Adrenal gland (tissue), 5 donors: Measurements from ENCODE around the gene LRP1.

Experiments used
- POLR2A ChIP-seq, 2 donors: fragments of 450-650 bp; IDR thresholded peaks; one replicate each; pipeline ENCODE4 v1.6.1; 2017; ENCODE audit warnings: antibody characterized with exemption in 2 of 2, mild to moderate bottlenecking in 2 of 2, moderate library complexity in 1 of 2
- TF ChIP-seq, protein P1 (sequence below), 6 experiments: fragments of 450-650 bp in 4 of 6; fragments of 200-600 bp in 2 of 6; sonication (generic) in 1 of 6; IDR thresholded peaks; 1 replicate in 5 of 6; 2 replicates in 1 of 6; pipeline versions ENCODE4 v1.5.1 to v1.8.0; 2016 to 2021; ENCODE audit warnings: antibody characterized with exemption in 6 of 6, mild to moderate bottlenecking in 2 of 6, moderate library complexity in 1 of 6
- donor health status: DM: no; HTN: no; CAD: no.

DNA sequence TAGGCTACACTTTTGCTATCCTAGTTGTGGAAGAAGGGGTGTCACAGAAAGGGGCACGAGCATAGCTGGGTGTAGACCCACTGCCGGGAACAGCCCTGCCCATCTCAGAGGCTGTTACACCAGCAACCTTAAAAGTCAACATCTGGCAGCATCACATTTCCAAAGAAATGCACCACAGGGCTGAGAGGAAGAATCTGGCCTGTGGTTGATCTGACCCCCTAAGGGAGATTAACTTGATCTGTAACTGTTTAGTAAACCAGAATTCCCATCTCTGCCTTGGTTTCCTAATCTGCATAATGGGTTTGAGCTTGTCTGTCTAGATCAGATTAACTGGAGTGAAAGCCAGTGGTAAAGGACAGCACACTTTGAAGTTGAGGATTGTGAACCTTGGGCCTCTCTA is 17.8 kb downstream of the LRP1 start:
- TF ChIP-seq, protein P1, sequence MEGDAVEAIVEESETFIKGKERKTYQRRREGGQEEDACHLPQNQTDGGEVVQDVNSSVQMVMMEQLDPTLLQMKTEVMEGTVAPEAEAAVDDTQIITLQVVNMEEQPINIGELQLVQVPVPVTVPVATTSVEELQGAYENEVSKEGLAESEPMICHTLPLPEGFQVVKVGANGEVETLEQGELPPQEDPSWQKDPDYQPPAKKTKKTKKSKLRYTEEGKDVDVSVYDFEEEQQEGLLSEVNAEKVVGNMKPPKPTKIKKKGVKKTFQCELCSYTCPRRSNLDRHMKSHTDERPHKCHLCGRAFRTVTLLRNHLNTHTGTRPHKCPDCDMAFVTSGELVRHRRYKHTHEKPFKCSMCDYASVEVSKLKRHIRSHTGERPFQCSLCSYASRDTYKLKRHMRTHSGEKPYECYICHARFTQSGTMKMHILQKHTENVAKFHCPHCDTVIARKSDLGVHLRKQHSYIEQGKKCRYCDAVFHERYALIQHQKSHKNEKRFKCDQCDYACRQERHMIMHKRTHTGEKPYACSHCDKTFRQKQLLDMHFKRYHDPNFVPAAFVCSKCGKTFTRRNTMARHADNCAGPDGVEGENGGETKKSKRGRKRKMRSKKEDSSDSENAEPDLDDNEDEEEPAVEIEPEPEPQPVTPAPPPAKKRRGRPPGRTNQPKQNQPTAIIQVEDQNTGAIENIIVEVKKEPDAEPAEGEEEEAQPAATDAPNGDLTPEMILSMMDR (IDR thresholded peaks at IDR 0.05), result no peak
- TF ChIP-seq POLR2A (IDR thresholded peaks at IDR 0.05), result no peak
